ENCODE results near the gene RSU1.

Gene RSU1

GRCh38 chr10:16646181-16647059, 170.8 kb downstream of the RSU1 start:
- H3K36me3 Mint-ChIP-seq (ENCODE audit: low read depth), result no peaks in the 10 kb centered on the region
- H3K27me3 Mint-ChIP-seq (ENCODE audit: low read depth), result no peaks in the 10 kb centered on the region
- H3K27ac Mint-ChIP-seq, result no peak overlapping the region
- H3K4me3 Mint-ChIP-seq, result no peak overlapping the region
- no peaks in the 10 kb centered on the region for H3K9me3 Mint-ChIP-seq
- peak; percentile 43 for DNase-seq (ENCODE audit: low spot score)
- peaks cover 5% of the 10 kb centered on the region for H3K4me1 Mint-ChIP-seq (ENCODE audit: low read depth)

DNA sequence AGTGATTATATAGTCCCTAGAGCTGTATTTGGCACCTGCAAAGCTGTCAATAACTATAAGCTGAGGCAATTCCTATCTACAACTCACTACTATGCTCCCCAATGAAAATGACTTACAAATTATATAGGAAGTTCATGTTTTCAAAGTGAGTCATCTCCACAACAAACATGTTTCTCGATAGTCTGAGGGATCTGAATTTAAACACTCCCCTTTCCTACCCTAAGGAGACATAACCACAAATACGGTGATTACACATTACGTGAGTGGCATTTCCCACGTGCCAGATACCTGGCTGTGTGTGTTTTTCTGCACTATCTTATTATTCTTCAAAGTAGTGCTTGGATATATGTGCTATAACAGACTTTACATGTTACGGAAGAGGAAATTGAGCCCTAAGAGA, 173.1 kb downstream of the RSU1 start:
- peaks cover 5% of the 10 kb centered on the region for H3K4me1 Mint-ChIP-seq (ENCODE audit: low read depth)
- no peak for DNase-seq (ENCODE audit: low spot score)
- H3K4me3 Mint-ChIP-seq, result no peak overlapping the region
- no peaks in the 10 kb centered on the region for H3K9me3 Mint-ChIP-seq
- H3K27ac Mint-ChIP-seq, result no peak overlapping the region
- no peaks in the 10 kb centered on the region for H3K27me3 Mint-ChIP-seq (ENCODE audit: low read depth)
- H3K36me3 Mint-ChIP-seq (ENCODE audit: low read depth), result no peaks in the 10 kb centered on the region

GRCh38 chr10:16643502-16643901, 173.7 kb downstream of the RSU1 start:
- DNase-seq (ENCODE audit: low spot score), result no peak
- H3K27me3 Mint-ChIP-seq (ENCODE audit: low read depth), result no peaks in the 10 kb centered on the region
- no peak overlapping the region for H3K27ac Mint-ChIP-seq
- no peaks in the 10 kb centered on the region for H3K36me3 Mint-ChIP-seq (ENCODE audit: low read depth)
- no peaks in the 10 kb centered on the region for H3K9me3 Mint-ChIP-seq
- H3K4me3 Mint-ChIP-seq, result no peak overlapping the region
- peaks cover 5% of the 10 kb centered on the region for H3K4me1 Mint-ChIP-seq (ENCODE audit: low read depth)

DNA sequence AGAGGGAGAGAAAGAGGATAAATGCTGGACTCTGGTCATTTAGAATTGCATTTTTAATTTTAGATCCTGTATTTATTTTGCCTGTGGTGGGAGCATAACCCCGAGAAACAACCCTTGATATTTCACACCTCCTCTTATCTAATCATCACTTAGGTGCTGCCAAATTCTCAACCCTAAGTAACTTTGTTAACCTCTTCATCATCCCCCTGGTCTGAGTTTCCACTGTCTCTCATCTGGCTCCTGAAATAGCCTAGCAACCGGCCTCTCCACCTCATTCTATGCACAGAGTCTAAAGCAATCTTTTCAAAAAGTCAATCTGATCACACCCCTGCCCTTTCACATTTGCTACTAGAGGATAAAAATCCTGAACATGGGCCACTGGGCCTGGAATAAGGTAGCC, 177.1 kb downstream of the RSU1 start:
- Mint-ChIP-seq H3K36me3 (ENCODE audit: low read depth) (no peaks in the 10 kb centered on the region), H3K27ac (no peak overlapping the region), H3K4me1 (ENCODE audit: low read depth) (no peaks in the 10 kb centered on the region), H3K27me3 (ENCODE audit: low read depth) (no peaks in the 10 kb centered on the region), H3K4me3 (no peak overlapping the region), H3K9me3 (no peaks in the 10 kb centered on the region)
- no peak for DNase-seq (ENCODE audit: low spot score)

DNA sequence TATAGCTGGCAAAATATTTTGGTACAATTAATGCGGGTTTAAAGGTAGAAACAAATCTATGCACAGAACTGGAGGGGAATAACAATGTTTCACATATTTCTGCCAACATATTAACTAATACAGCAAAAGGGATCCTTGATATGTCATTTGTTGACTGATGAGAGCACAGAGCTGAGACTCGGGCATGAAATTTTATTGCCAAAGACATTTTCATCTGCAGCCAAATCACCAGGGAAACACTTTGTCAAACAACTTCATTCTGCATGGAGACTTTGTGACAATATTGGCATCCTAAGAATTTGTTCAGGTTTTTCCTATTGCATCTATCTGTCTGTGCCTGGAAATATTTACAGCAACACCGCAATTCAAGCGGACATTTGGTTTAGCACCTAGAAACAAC, 177.8 kb downstream of the RSU1 start:
- no peak overlapping the region for H3K27ac Mint-ChIP-seq
- H3K27me3 Mint-ChIP-seq (ENCODE audit: low read depth), result no peaks in the 10 kb centered on the region
- DNase-seq (ENCODE audit: low spot score), result no peak
- H3K9me3 Mint-ChIP-seq, result no peaks in the 10 kb centered on the region
- H3K4me3 Mint-ChIP-seq, result no peak overlapping the region
- H3K36me3 Mint-ChIP-seq (ENCODE audit: low read depth), result no peaks in the 10 kb centered on the region
- H3K4me1 Mint-ChIP-seq (ENCODE audit: low read depth), result no peaks in the 10 kb centered on the region

- Mint-ChIP-seq H3K4me3 (no peak overlapping the region), H3K4me1 (ENCODE audit: low read depth) (no peaks in the 10 kb centered on the region), H3K27ac (no peak overlapping the region), H3K27me3 (ENCODE audit: low read depth) (no peaks in the 10 kb centered on the region), H3K36me3 (ENCODE audit: low read depth) (no peaks in the 10 kb centered on the region), H3K9me3 (no peaks in the 10 kb centered on the region)
- no peak for DNase-seq (ENCODE audit: low spot score)
Measured at GRCh38 chr10:16632996-16633395, 184.2 kb downstream of the RSU1 start.

DNA sequence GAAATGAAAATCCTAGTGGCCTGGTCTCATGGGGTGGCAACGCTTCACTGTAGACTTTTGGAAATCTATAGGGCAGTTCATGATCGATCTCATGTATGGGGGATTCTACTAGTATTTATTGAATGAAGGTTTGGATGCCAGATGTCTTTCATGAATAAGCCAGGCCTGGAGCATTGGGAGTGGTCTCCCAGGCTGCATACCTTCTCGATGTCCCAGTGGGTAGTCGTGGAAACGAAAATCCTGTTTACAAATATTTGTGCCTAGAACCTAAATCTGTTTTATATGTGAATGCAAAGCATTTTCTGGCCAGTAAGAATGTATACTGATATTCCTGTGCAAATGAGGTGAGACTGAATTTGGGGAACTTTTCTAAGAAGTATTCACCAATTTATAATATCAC, 190.5 kb downstream of the RSU1 start:
- no peak overlapping the region for H3K27ac Mint-ChIP-seq
- peaks cover 6% of the 10 kb centered on the region for H3K9me3 Mint-ChIP-seq
- no peak overlapping the region for H3K4me3 Mint-ChIP-seq
- H3K36me3 Mint-ChIP-seq (ENCODE audit: low read depth), result no peaks in the 10 kb centered on the region
- H3K27me3 Mint-ChIP-seq (ENCODE audit: low read depth), result no peaks in the 10 kb centered on the region
- no peak for DNase-seq (ENCODE audit: low spot score)
- no peaks in the 10 kb centered on the region for H3K4me1 Mint-ChIP-seq (ENCODE audit: low read depth)

DNA sequence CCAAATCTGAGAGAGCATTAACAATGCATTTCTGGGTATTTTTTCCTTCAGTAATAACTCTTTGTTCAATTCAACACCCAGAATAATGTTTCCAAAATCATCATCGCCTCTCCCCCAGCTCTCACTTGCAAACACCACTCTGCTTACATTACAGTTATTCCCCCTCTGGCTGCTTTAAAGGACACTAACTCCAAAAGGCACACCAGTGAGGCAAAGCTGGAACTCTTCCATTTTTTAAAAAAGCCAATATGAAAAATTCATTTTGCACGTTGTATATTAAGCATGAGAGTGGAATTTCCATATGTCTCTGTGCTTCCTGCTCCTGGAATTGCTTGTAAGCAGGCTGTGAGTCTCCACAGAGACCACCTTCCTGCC, 204.3 kb downstream of the RSU1 start:
- no peaks in the 10 kb centered on the region for H3K27me3 Mint-ChIP-seq (ENCODE audit: low read depth)
- no peak overlapping the region for H3K4me3 Mint-ChIP-seq
- DNase-seq (ENCODE audit: low spot score), result no peak
- H3K27ac Mint-ChIP-seq, result no peak overlapping the region
- peaks cover 2% of the 10 kb centered on the region for H3K36me3 Mint-ChIP-seq (ENCODE audit: low read depth)
- peaks cover 19% of the 10 kb centered on the region for H3K9me3 Mint-ChIP-seq
- no peaks in the 10 kb centered on the region for H3K4me1 Mint-ChIP-seq (ENCODE audit: low read depth)

DNA sequence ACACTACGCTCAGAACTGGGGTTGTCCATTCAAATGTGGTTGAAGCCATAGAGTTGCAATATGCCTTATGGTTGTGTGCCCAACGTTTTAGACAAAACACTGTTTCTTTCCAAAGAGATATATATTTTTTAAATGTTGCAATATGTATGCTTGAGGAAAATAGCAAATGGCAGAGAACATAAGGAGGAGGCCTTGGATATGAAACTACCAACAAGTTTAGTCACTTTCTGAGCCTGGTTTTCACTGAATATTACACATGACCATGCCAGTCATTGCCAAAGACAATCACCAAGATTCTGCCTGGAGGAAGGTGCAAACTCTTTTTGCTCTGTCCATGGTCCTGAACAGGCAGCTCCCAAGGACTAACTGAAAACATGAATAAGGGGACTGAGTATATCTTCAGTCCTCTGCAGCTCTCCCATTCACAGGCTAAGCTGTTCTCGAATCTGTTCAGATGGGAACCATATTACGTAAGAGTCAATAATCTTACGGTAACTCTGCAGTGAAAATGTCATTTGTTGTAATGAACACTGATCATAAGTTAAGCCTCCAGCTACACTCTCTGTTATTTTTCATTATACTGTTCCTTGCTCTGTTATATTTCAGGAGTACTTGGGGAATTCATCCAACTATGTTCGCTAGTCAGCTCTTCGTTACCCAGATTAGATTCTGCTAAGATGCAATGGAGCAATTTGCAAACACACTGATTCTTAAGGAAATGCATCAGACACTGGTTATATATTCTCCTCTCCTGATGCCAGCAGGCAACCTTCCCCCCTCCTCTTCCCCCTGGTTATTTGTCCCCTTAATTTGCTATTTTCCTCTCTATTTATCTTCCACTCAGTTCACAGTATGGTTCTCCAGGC, 204.9 kb downstream of the RSU1 start:
- no peaks in the 10 kb centered on the region for H3K4me1 Mint-ChIP-seq (ENCODE audit: low read depth)
- DNase-seq (ENCODE audit: low spot score), result no peak
- no peaks in the 10 kb centered on the region for H3K27me3 Mint-ChIP-seq (ENCODE audit: low read depth)
- peaks cover 19% of the 10 kb centered on the region for H3K9me3 Mint-ChIP-seq
- peaks cover 2% of the 10 kb centered on the region for H3K36me3 Mint-ChIP-seq (ENCODE audit: low read depth)
- no peak overlapping the region for H3K27ac Mint-ChIP-seq
- H3K4me3 Mint-ChIP-seq, result no peak overlapping the region

GRCh38 chr10:16611037-16611436, 206.2 kb downstream of the RSU1 start:
- Mint-ChIP-seq H3K4me1 (ENCODE audit: low read depth) (no peaks in the 10 kb centered on the region), H3K27me3 (ENCODE audit: low read depth) (no peaks in the 10 kb centered on the region), H3K4me3 (no peak overlapping the region), H3K36me3 (ENCODE audit: low read depth) (no peaks in the 10 kb centered on the region), H3K27ac (no peak overlapping the region), H3K9me3 (peaks cover 15% of the 10 kb centered on the region)
- DNase-seq (ENCODE audit: low spot score), result no peak

GRCh38 chr10:16609211-16609610, 208.0 kb downstream of the RSU1 start:
- no peak overlapping the region for H3K27ac Mint-ChIP-seq
- H3K36me3 Mint-ChIP-seq (ENCODE audit: low read depth), result no peaks in the 10 kb centered on the region
- H3K4me3 Mint-ChIP-seq, result no peak overlapping the region
- no peaks in the 10 kb centered on the region for H3K4me1 Mint-ChIP-seq (ENCODE audit: low read depth)
- no peaks in the 10 kb centered on the region for H3K9me3 Mint-ChIP-seq
- H3K27me3 Mint-ChIP-seq (ENCODE audit: low read depth), result no peaks in the 10 kb centered on the region
- no peak for DNase-seq (ENCODE audit: low spot score)

DNA sequence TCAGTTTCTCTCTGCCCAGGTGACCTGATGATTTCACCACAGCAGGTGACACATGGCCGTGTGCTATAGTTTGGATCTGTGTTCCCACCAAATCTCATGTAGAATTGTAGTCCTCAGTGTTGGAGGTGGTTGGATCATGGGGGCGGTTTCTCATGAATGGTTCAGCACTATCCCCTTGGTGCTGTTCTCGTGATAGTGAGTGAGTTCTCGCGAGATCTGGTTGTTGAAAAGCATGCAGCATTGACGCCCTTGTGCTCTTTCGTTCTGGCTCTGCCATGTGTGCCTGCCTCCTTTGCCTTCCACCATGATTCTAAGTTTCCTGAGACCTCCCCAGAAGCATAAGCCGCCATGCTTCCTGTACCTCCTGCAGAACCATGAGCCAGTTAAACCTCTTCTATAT, 210.3 kb downstream of the RSU1 start:
- no peak overlapping the region for H3K27ac Mint-ChIP-seq
- no peaks in the 10 kb centered on the region for H3K27me3 Mint-ChIP-seq (ENCODE audit: low read depth)
- H3K9me3 Mint-ChIP-seq, result no peaks in the 10 kb centered on the region
- H3K4me1 Mint-ChIP-seq (ENCODE audit: low read depth), result no peaks in the 10 kb centered on the region
- no peak overlapping the region for H3K4me3 Mint-ChIP-seq
- DNase-seq (ENCODE audit: low spot score), result no peak
- no peaks in the 10 kb centered on the region for H3K36me3 Mint-ChIP-seq (ENCODE audit: low read depth)

- no peaks in the 10 kb centered on the region for H3K36me3 Mint-ChIP-seq (ENCODE audit: low read depth)
- H3K27ac Mint-ChIP-seq, result no peak overlapping the region
- no peak for DNase-seq (ENCODE audit: low spot score)
- no peaks in the 10 kb centered on the region for H3K9me3 Mint-ChIP-seq
- H3K4me1 Mint-ChIP-seq (ENCODE audit: low read depth), result no peaks in the 10 kb centered on the region
- no peaks in the 10 kb centered on the region for H3K27me3 Mint-ChIP-seq (ENCODE audit: low read depth)
- H3K4me3 Mint-ChIP-seq, result no peak overlapping the region
Measured at GRCh38 chr10:16606421-16606820, 210.8 kb downstream of the RSU1 start.

DNA sequence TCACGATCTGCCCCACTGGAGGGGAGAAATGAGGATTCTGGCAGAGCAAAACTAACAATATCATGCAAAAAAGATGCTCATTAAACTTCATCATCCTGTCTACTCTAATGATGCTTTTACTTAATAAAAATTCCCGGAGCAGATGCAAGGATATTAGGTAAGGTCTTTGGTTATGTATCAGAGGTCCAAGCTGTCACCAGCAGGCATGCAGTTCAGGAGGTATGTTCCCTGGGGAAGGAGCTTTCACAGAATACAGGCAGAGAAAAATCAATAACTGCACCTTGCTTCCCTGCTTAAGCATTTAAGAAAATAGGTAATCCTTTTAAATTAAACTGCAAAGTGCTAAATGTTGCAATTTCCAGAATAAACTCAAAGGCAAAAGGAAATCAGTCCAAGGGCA, 213.9 kb downstream of the RSU1 start:
- Mint-ChIP-seq H3K4me3 (no peak overlapping the region), H3K4me1 (ENCODE audit: low read depth) (no peaks in the 10 kb centered on the region), H3K36me3 (ENCODE audit: low read depth) (no peaks in the 10 kb centered on the region), H3K27me3 (ENCODE audit: low read depth) (no peaks in the 10 kb centered on the region), H3K27ac (no peak overlapping the region), H3K9me3 (no peaks in the 10 kb centered on the region)
- DNase-seq (ENCODE audit: low spot score), result no peak

Measured in T-helper 2 cell treated with Interferon-gamma antibody and Interleukin-4, amounts not matched to agents 5 μg/mL and 100 μg/mL, for 36 hours (primary cell).